RWPE1 (cell line): ENCODE results near the gene ADAM12.
"Not testable (repeated sequence)": the region's sequence is repeated elsewhere in the genome, so short reads cannot be mapped to it uniquely, and the experiment has no call there.

Source experiments
- CTCF ChIA-PET: fragments of 350-600 bp; sonication (Branson Sonifier 250); formaldehyde crosslinking; extraction: SDS; loops from one replicate; lab custom pipeline; 2021; lab: Yijun Ruan, JAX
- POLR2A ChIA-PET: fragments of 400-600 bp; formaldehyde crosslinking; extraction: SDS; loops from one replicate; lab custom pipeline; 2020; ENCODE audit warnings: antibody characterized with exemption; ENCODE audit not compliant: low non-redundant PET; lab: Yijun Ruan, JAX
- DNase-seq: peaks from one replicate; pipeline ENCODE4 v3.0.0; 2012; ENCODE audit warnings: low spot score
- H3K27ac ChIP-seq: fragments of 450-650 bp; 2 replicates; pipeline ENCODE4 v1.5.1; 2017
- CTCF ChIP-seq: fragments of 450-650 bp; conservative IDR thresholded peaks from 2 replicates; pipeline ENCODE4 v1.5.1; 2017; ENCODE audit warnings: low read depth, mild to moderate bottlenecking

Gene ADAM12

GRCh38 chr10:126185676-126186447, 202.4 kb downstream of the ADAM12 start:
- ChIA-PET CTCF (no interaction called here), POLR2A (no interaction called here)
- no peak for TF ChIP-seq CTCF
- no peak for DNase-seq
- H3K27ac ChIP-seq = no peak overlapping the region

GRCh38 chr10:126181626-126182025, 206.7 kb downstream of the ADAM12 start:
- TF ChIP-seq CTCF = no peak
- H3K27ac ChIP-seq = no peak overlapping the region
- no peak for DNase-seq
- ChIA-PET POLR2A (no interaction called here), CTCF (no interaction called here)

GRCh38 chr10:126179637-126180036, 208.6 kb downstream of the ADAM12 start:
- no peak for TF ChIP-seq CTCF
- no peak overlapping the region for H3K27ac ChIP-seq
- DNase-seq = no peak
- CTCF ChIA-PET = no interaction called here
- POLR2A ChIA-PET = no interaction called here

GRCh38 chr10:126177417-126178030, 210.8 kb downstream of the ADAM12 start:
- POLR2A ChIA-PET = no interaction called here
- TF ChIP-seq CTCF = no peak
- CTCF ChIA-PET = interaction anchor here (0.7 kb wide), 2 partner anchors 48 to 192 kb away, joined by 4 to 12 read pairs; no protein-coding TSS in a partner anchor
- no peak for DNase-seq
- H3K27ac ChIP-seq = no peak overlapping the region

- no peak for TF ChIP-seq CTCF
- DNase-seq = no peak
- no peak overlapping the region for H3K27ac ChIP-seq
- ChIA-PET CTCF (interaction anchor here (0.7 kb wide), 1 partner anchor 110 kb away, joined by 5 read pairs; no protein-coding TSS in a partner anchor), POLR2A (no interaction called here)
These were observed 212.5 kb downstream of the ADAM12 start for GRCh38 chr10:126175641-126176262.

- CTCF ChIA-PET, DNase-seq, POLR2A ChIA-PET, H3K27ac ChIP-seq: not testable (repeated sequence)
These were observed 215.5 kb downstream of the ADAM12 start for GRCh38 chr10:126172755-126173154.
